ENCODE data around the gene CCDC87.
"Not testable (repeated sequence)": the region's sequence is repeated elsewhere in the genome, so short reads cannot be mapped to it uniquely, and the experiment has no call there.

CCDC87 gene

DNA sequence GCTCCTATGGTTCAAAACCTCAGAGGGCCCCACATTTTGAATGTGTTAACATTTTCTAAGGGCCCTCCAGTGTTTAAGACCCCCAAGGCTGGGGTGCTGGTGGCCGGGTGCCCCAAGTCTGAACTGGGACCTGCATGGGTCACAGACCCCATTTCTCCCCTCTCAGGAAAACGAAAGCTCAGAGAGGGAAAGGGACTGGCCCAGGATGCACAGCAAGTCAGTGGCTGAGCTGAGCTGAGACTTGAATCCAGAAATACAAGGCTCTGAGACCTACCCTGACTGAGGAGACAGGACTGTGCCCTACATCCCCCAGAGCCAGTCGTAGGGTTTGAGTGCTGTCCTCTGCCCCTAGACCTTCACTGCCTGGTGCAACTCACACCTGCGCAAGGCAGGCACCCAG lies 42.0 kb downstream of the CCDC87 start:
- DNase-seq (ENCODE audit: low read depth), result no peak

DNA sequence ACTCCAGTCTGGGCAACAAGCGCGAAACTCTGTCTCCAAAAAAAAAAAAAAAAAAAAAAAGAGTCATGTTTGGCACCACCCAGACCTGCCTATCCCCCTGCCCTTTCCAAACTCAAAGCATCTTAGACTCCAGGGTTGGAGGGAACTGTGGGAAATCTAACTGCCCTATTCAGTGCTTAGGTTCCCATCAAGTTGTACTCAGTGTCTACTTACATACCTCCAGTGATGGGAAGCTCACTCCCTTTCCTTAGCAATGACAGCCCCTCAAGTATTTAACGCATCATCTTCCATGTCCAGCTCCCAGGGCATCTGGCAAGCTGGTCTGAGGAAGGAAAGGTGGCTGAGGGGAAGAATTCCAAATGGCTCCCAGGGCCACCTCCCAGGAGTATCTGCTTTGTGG lies 43.2 kb downstream of the CCDC87 start:
- no peak for DNase-seq (ENCODE audit: low read depth)

DNA sequence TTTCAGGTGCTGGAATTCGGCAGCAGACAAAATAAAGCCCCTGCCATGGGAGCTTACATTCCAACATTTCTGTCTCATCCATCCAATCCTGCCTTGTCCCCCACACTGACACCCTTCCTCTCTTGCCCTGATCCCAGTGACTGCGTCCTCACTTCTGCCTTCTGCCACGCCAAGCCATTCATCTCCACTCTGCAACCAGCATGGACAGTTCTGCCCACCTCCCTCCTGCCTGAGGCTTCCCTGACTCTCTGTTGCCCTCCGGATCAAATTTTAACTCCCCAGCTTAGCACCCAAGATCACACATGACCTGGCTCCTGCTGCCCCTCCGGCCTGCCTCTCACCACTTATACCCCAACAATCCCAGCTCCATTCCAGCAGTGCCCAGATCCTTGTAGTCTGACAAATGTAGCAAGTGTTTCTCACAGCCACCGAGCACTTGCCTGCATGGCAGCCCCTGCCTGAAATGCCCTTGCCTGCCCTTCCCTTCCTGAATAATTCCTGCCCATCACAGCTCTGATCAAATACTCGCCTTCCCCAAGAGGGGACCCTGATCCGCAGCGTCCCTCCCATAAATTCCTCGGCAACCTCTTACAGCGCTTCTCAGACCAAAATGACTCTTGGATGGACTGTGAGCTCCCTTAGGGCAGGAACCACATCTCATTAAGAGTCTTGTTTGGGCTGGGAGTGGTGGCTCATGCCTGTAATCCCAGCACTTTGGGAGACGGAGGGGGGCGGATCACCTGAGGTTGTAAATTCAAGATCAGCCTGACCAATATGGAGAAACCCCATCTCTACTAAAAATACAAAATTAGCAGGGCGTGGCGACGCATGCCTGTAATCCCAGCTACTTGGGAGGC lies 43.9 kb downstream of the CCDC87 start:
- no peak for DNase-seq (ENCODE audit: low read depth)

DNA sequence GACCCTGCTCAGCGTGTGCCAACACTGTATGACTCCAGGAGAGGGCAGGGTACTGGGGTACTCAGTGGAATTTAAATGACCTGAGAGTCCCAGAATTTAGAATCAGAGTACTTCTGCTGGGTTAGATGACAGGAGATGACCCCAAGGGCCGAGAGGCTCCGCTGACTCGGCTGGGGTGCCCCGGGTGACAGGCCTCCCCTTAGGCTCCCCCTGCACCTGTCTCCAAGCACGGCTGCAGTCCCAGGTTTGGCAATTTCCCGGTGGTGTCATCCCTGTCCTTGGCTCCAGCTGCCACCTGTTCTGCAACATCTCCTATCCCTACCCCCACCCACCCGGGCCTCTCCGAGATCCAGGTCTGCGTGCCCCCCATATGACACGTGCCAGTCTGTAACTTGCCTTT lies 44.8 kb downstream of the CCDC87 start:
- no peak for DNase-seq (ENCODE audit: low read depth)

DNA sequence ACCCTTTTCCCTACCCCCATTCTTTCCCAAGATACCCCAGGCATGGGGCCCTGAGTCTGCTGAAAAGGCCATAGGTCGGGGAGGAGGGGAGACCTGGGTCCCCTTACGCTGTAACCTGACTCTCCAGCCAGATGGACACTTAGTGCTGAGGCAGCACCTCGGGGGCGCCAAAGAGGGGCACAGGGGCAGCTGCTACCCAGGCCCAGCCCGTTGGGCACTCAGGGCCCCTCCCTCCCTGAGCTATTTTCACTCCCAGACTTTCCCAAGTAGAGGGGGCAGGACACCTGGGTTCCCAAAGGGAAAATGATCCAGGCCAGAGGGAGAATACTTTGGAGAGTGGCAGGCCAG lies 45.2 kb downstream of the CCDC87 start:
- DNase-seq (ENCODE audit: low read depth), result no peak

DNA sequence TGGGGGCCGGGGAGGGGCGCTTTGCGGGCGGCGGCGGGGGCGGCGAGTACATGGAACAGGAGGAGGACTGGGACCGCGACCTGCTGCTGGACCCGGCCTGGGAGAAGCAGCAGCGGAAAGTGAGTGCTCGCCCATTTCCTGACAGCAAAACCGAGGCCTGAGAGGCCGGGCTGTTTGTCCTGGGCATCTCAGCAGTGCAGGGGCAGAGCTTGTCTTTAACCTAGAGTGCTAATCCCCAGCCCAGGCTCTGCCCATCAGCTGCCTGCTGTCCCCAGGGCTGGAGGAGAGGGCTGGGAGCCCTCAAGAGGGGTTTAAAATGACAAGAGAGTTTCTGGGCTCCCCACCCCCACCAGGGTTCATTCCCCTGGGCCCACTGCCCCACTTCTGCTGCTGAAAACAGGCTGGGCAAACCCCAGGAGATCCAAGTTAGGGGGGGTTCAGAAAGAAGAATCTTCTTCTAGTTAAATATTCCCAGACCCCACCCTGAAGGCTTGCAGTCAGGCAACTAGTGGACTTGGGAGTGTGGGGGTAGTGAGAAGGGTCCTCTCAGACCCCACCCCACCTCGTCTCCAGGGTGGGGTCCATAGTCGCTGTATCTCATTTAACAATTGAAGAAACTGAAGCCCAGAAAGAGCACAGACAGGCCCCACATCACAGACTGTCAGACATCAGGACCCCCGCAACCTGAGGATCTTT lies 45.7 kb downstream of the CCDC87 start:
- no peak for DNase-seq (ENCODE audit: low read depth)

DNA sequence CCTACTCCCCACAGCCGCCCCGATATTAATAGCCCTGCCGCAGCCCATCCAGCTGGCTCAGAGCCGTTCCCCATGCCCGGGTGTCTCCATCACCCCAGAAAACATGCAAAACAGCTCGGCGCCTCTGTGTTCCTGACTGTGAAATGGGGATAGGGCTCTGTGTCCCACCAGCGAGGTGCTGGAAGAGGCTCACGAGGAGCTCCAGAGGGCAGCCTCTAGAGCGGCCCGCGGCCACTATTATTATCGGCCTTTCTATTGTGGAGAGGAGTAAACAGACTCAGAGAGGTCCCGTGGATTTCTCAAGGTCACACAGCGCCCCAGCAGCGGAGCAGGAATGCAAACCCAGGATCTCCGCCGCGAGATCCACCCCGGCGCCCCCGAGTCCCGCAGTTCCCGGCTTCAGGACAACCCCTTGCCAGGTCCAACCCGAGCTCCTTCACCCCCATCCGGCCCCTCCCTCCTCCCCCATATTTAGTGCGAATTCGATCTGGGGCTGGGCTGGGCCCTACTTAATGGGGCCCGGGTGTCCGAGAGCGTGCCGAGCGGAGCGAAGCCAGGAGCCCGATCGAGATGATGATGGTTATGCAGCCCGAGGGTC lies 46.4 kb downstream of the CCDC87 start, which contains the start of gene ACTN3:
ACTN3 (plus strand) TSS at position 536 of the 598 bp plus-strand sequence; CDS start at position 571, 35 bp downstream.
- no peak for DNase-seq (ENCODE audit: low read depth)

DNA sequence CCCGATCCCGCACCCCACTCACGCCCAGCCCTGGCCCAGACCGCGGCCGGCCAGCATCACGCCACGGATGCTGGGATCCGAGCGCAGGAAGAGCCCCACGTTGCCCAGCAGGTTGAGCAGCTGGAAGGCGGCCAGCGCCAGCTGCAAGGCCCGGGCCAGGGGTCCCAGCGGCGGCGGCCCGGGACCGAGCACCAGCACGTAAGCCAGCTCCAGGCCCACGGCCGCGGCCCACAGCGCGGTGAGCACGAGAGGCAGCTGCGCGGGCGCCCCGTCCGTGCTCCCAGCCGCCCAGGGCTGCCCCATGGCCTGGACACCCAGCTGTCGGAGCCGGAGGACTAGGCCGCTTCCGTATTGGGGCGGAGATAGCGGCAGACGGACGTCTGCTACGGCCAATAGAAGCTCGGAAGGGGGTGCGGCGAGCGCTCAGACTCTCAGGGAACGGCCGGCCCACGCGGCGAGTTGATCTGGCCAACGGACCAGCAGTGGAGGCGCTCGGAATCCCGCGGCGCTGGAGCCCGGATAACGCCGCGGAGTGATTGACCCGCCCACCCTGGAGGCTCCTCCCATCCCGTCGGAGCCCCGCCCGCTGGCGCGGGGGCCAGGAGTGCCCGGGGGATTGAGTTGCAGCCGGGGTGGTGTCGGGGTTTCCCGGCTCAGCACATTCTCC lies 47.0 kb downstream of the CCDC87 start, which contains the start of gene ZDHHC24:
ZDHHC24 (minus strand) TSS at position 348 of the 667 bp plus-strand sequence; CDS start at position 303, 45 bp downstream.
- DNase-seq (ENCODE audit: low read depth), result peak; percentile 97

DNA sequence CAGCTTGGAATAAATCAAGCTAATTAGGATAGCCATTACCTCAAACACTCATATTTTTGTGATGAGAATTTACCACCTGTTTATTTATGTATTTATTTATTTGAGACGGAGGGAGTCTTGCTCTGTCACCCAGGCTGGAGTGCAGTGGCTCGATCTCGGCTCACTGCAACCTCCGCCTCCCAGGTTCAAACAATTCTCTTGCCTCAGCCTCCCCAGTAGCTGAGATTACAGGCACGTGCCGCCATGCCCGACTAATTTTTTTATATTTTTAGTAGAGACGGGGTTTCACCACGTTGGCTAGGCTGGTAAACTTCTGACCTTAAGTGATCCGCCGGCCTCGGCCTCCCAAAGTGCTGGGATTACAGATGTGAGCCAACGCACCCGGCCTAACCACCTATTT lies 47.9 kb downstream of the CCDC87 start:
- not testable (repeated sequence) for DNase-seq (ENCODE audit: low read depth)

DNA sequence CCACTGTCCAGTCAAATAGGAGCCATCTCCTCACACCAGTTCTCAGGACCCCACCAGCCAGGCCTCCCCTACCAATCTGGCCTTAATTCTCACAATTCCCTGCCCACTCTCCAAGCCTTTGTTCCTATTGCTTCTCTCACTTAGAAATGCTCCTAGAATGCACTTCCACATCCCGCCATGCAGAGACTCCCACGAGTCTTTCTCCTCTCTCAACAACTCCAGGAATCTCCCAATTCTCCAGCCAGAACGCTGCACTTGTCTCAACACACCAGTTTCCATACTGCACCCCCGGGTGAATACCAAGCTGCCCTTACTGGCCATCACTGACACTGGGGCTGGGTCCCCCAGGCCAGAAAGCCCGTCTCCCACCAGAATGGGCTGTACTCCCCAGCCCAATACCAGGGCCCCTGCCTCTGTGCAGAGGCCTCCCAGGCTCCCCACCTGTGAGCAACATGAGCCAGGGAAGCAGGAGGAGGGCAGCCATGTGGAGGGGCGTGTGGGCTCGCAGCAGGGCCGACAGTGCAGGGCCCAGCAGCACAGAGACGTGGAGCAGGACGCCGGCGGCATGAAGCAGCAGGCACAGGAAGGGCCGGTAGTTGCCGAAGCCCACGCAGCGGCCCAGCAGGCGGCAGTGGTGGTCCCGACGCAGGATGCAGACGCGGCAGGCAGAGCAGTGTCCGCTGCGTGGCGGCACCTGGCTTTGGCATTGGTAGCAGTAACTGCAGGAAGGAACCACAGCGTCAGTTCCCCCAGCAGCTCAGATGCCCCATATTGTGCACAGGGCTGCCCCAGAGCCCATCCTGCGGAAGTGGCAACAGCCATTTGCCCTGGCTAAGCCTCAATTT lies 49.4 kb downstream of the CCDC87 start:
- no peak for DNase-seq (ENCODE audit: low read depth)

DNA sequence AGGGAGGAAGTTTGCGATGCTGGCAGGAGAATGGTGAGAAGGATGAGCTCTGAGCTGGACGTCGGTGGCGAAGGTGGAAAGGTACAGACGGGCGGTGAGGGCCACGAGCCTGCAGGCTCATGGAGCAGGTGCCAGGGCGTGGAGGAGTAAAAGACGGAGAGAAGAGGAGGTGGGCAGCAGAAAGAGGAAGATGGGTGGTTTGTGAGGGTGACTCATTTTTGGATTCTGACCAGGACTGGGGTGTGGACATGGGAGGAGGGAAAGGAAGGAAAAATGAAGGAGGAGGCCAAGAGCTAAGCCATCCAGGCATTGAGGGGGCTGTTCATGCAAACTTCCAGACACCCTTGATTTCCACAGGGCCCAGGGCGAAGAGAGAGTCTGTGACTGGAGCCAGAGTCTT lies 50.5 kb downstream of the CCDC87 start:
- DNase-seq (ENCODE audit: low read depth), result peak; percentile 25

DNA sequence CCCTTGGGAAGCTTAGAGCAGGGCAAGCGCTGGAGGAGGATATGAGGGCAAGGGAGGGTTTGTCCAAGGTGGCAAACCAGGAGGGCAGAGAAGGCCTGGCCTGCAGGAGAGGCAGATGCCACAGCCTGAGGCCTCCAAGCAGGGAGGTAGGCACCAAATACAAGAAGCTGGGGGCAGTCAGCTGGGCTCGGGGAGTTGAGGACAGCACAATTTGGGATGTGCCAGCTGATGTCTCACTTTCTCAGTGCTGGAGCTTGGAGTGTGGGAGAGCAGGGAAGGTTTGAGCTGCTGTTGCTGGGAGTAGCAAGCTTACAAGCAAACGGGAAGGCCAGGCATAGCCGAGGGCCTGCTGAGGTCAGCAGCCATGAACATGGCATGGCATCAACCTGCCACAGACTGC lies 51.0 kb downstream of the CCDC87 start:
- no peak for DNase-seq (ENCODE audit: low read depth)

DNA sequence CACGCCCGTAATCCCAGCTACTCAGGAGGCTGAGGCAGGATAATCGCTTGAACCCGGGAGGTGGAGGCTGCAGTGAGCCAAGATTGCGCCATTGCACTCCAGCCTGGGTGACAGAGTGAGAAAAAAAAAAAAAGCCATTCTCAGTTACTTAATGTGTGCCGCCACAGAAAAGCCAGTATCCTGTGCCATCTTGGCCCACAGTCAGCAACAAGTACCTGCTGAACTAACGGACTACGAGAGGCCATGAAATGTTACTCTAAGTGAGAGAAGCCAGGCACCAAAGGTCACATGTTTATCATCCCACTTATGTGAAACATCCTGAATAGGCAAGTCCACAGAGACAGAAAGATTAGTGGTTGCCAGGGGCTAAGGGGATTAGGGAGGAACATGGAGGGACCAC lies 52.3 kb downstream of the CCDC87 start:
- DNase-seq (ENCODE audit: low read depth), result not testable (repeated sequence)
